ENCODE results near the gene EHBP1.

DNA sequence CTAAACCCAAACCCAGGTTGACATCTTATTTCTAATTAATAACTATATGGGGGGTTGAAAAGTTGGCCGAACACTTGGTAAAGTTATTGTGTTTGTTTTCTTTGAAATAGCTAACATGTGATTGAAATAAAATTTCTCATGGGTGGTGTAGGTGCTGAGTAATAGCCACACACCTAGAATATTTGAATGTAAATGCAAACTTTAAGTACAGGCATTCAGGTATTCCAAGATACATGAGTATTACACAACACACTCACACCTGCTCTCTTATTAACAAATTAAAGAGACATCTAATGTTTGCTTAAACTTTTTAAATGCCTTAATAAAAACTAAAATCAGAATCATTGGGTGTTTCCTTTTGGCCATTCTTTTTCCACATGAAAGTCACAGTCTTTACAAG, 165.5 kb downstream of the EHBP1 start:
- TF ChIP-seq, protein P1, sequence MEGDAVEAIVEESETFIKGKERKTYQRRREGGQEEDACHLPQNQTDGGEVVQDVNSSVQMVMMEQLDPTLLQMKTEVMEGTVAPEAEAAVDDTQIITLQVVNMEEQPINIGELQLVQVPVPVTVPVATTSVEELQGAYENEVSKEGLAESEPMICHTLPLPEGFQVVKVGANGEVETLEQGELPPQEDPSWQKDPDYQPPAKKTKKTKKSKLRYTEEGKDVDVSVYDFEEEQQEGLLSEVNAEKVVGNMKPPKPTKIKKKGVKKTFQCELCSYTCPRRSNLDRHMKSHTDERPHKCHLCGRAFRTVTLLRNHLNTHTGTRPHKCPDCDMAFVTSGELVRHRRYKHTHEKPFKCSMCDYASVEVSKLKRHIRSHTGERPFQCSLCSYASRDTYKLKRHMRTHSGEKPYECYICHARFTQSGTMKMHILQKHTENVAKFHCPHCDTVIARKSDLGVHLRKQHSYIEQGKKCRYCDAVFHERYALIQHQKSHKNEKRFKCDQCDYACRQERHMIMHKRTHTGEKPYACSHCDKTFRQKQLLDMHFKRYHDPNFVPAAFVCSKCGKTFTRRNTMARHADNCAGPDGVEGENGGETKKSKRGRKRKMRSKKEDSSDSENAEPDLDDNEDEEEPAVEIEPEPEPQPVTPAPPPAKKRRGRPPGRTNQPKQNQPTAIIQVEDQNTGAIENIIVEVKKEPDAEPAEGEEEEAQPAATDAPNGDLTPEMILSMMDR (IDR thresholded peaks at IDR 0.05; ENCODE audit: low read depth, low read length, poor library complexity, severe bottlenecking) = no peak
- no peak for TF ChIP-seq EZH2phosphoT487 (IDR thresholded peaks at IDR 0.05; ENCODE audit: borderline replicate concordance, low read length)
